ENCODE data around the gene NUMBL. TPM values are rescaled to one million over a fixed set of nuclear protein-coding genes. Genes with fewer than 3 reads are reported as not detected.

The NUMBL gene
- total and polyA plus RNA-seq, 2 of the 8 experiments (the other 6 are each of a cell fraction or from before 2014, with no cell fraction given): 13.5 to 24.8 TPM

- H3K23ac ChIP-seq (ENCODE audit: insufficient read length): no peak overlapping the region
- no peak overlapping the region for H3K56ac ChIP-seq (replicated peaks; ENCODE audit: insufficient read length, low read depth, low read length)
- no peak overlapping the region for H3K4me3 ChIP-seq (ENCODE audit: extremely low read depth in 1 of 4, insufficient read depth in 2 of 4, low read depth in 3 of 4, low read length in 4 of 4)
- H3K4ac ChIP-seq (replicated peaks; ENCODE audit: insufficient read length, low read depth, low read length): no peak overlapping the region
- WGBS, 2 experiments (ENCODE audit: extremely low coverage in 1 of 2, insufficient coverage in 1 of 2, insufficient read length in 1 of 2, insufficient replicate concordance in 2 of 2, low coverage in 1 of 2, low lambda C conversion rate in 2 of 2, missing lambda C conversion rate in 1 of 2): 93% methylated on average over 8 of the region's 8 CpGs; no CpG with 5 or more reads in 1 of the 2 experiments
- no peaks in the 10 kb centered on the region for H3K9me3 ChIP-seq (ENCODE audit: insufficient read depth in 2 of 2, low read depth in 1 of 2, low read length in 1 of 2)
- no peak overlapping the region for H2BK20ac ChIP-seq (ENCODE audit: low read length)
- no peak overlapping the region for H2BK5ac ChIP-seq (ENCODE audit: low read depth, low read length)
- no peak overlapping the region for H4K91ac ChIP-seq (replicated peaks; ENCODE audit: insufficient read length, low read length)
- no peak overlapping the region for H4K8ac ChIP-seq (ENCODE audit: extremely low read depth, insufficient read depth, low read length)
- no peaks in the 10 kb centered on the region for H3K4me1 ChIP-seq (replicated peaks in 1 of 4; ENCODE audit: control insufficient read depth in 3 of 4, insufficient read depth in 4 of 4, low read length in 3 of 4)
- FAIRE-seq (no peak), DNase-seq (ENCODE audit: low read depth in 1 of 2, low spot score in 2 of 2) (no peak)
- H3K23me2 ChIP-seq (ENCODE audit: low read depth, low read length): no peaks in the 10 kb centered on the region
- no peak overlapping the region for H3K18ac ChIP-seq (ENCODE audit: extremely low read depth, low read length)
- H3K14ac ChIP-seq (ENCODE audit: insufficient read length): no peak overlapping the region
- H2AFZ ChIP-seq (ENCODE audit: low read length): no peak overlapping the region
- H3K4me2 ChIP-seq (ENCODE audit: insufficient read depth in 1 of 2, low read depth in 2 of 2, low read length in 2 of 2): no peak overlapping the region
- ChIA-PET CTCF (ENCODE audit: partially characterized antibody) (interaction anchor here (1.2 to 1.9 kb wide), 2 partner anchors 12 to 52 kb away, joined by 3 to 7 read pairs; no protein-coding TSS in a partner anchor), POLR2A (ENCODE audit: partially characterized antibody) (no interaction called here)
- H4K5ac ChIP-seq (ENCODE audit: insufficient read length, low read depth, low read length): no peak overlapping the region
- H3K27me3 ChIP-seq (replicated peaks in 1 of 4; ENCODE audit: control insufficient read depth in 3 of 4, extremely low read depth in 1 of 4, insufficient read depth in 3 of 4, low read length in 3 of 4): no peaks in the 10 kb centered on the region
- H2BK12ac ChIP-seq (ENCODE audit: low read depth, low read length): no peak overlapping the region
- no peaks in the 10 kb centered on the region for H3K79me1 ChIP-seq (ENCODE audit: low read depth, low read length)
- no peak overlapping the region for H3K27ac ChIP-seq (ENCODE audit: low read depth, low read length)
- H4K20me1 ChIP-seq (replicated peaks in 1 of 2; ENCODE audit: control insufficient read depth in 1 of 2, insufficient read depth in 2 of 2, low read length in 2 of 2): no peaks in the 10 kb centered on the region
- no peak overlapping the region for H2AK5ac ChIP-seq (ENCODE audit: low read depth, low read length)
- H3K79me2 ChIP-seq (ENCODE audit: control insufficient read depth in 1 of 2, insufficient read depth in 2 of 2, low read length in 2 of 2): no peaks in the 10 kb centered on the region
- no peak overlapping the region for H2BK120ac ChIP-seq (replicated peaks; ENCODE audit: low read depth, low read length)
- no peak overlapping the region for H2BK15ac ChIP-seq (ENCODE audit: low read length)
- H3K36me3 ChIP-seq (ENCODE audit: control insufficient read depth in 2 of 4, insufficient read depth in 4 of 4, low read length in 3 of 4): no peaks in the 10 kb centered on the region
- H3K9ac ChIP-seq (replicated peaks in 1 of 4; ENCODE audit: extremely low read depth in 1 of 4, low read depth in 3 of 4, low read length in 3 of 4): no peak overlapping the region
- TF ChIP-seq CTBP2 (IDR thresholded peaks at IDR 0.05; ENCODE audit: borderline replicate concordance, insufficient read depth, insufficient read length, low read length): no peak
- TF ChIP-seq BCL11A (IDR thresholded peaks at IDR 0.05; ENCODE audit: low read depth in 2 of 2, low read length in 2 of 2): no peak
- no peak for TF ChIP-seq ZNF274 (IDR thresholded peaks at IDR 0.05; ENCODE audit: borderline replicate concordance, extremely low read depth, low read length)
- TF ChIP-seq PHF8 (conservative IDR thresholded peaks at IDR 0.05; ENCODE audit: low read depth, low read length): no peak
- no peak for TF ChIP-seq SAP30 (IDR thresholded peaks at IDR 0.05; ENCODE audit: insufficient read depth, insufficient replicate concordance, low read length)
- TF ChIP-seq NANOG (IDR thresholded peaks at IDR 0.05; ENCODE audit: insufficient read depth, low read depth, low read length, poor library complexity, severe bottlenecking): no peak
- TF ChIP-seq HDAC6 (IDR thresholded peaks at IDR 0.05; ENCODE audit: low read depth, low read length): no peak
- no peak for TF ChIP-seq JUND (IDR thresholded peaks at IDR 0.05; ENCODE audit: low read length)
- TF ChIP-seq POLR2AphosphoS5 (IDR thresholded peaks at IDR 0.05; ENCODE audit: low read depth, low read length): no peak
- TF ChIP-seq TAF7 (optimal IDR thresholded peaks at IDR 0.05; ENCODE audit: borderline replicate concordance, low read depth, low read length): no peak
- no peak for TF ChIP-seq SRF (IDR thresholded peaks at IDR 0.05; ENCODE audit: low read depth, low read length)
- TF ChIP-seq EGR1 (IDR thresholded peaks at IDR 0.05; ENCODE audit: borderline replicate concordance, low read depth, low read length): no peak
These were observed 39.6 kb downstream of the NUMBL start for GRCh38 chr19:40650749-40651305.
